HG03280 (cell line): ENCODE measurements around the gene C6.
"Not testable (repeated sequence)": the region's sequence is repeated elsewhere in the genome, so short reads cannot be mapped to it uniquely, and the experiment has no call there.

Source experiments
- ATAC-seq: cut with Tn5 transposase; IDR thresholded peaks from one replicate; pipeline ENCODE4 v1.9.1; 2021; ENCODE audit warnings: mild to moderate bottlenecking, moderate library complexity; ENCODE audit not compliant: unreplicated experiment

Gene C6

DNA sequence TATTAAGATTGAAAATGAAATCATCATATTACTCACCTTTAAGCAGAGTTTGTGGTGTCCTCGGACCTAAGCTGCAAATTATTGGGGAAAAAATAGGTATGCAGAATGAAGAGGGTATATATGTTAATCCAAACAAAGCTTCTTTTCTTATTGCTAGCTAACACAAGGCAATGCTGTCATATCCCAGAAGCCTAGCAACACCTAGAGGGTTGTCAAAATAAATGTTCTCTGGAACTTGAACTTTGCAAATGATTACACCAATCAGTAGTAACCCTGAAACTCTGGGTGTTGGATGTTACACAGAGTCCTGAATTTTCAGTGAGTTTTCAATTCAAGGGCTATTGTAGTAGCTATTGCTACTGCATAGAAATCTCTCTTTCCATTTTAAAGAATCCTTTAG is at the start of gene C6:
Gene C6, minus strand, starts transcription at position 193 of the 400 bp plus-strand sequence. CDS start 10,302 bp downstream, outside the sequence.
- ATAC-seq, result no peak

- ATAC-seq, result no peak
These were observed 43.1 kb upstream of the C6 start for GRCh38 chr5:41256400-41256799.

GRCh38 chr5:41253109-41253508 is 39.8 kb upstream of the C6 start:
- ATAC-seq, result no peak

DNA sequence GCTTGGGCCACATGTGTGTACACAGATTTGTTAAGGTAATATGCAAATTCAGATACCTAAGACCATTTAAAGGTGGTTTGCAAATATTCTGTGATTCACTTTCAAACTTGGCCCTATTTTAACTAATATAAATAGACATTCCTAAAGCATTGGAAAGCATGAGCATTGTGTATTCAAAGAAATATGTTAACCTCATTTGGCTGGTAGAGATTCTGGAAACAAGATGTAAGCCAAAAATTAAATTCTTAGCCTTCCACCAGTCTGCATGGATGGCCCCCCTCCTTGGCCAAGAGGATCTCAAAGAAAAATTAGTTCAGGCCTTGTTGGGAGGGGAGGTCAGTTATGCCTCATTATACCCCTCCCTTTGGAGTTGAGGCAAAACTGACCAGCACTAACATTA is 38.7 kb upstream of the C6 start:
- ATAC-seq, result no peak

- no peak for ATAC-seq
These were observed 37.1 kb upstream of the C6 start for GRCh38 chr5:41250351-41250987.

DNA sequence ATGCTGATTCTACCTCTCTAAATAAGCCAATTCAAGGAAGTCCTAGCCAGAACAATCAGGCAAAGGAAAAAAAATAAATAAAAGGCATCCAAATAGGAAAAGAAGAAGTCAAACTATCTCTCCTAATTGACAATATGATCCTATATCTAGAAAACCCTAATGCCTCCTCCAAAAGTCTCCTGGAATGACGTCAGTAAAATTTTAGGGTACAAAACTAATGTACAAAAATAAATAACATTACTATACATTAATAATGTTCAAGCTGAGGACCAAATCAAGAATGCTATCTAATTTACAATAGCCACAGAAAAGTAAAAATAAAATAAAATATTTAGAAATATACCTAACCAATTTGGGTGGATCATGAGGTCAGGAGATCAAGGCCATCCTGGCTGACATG is 33.8 kb upstream of the C6 start:
- no peak for ATAC-seq

DNA sequence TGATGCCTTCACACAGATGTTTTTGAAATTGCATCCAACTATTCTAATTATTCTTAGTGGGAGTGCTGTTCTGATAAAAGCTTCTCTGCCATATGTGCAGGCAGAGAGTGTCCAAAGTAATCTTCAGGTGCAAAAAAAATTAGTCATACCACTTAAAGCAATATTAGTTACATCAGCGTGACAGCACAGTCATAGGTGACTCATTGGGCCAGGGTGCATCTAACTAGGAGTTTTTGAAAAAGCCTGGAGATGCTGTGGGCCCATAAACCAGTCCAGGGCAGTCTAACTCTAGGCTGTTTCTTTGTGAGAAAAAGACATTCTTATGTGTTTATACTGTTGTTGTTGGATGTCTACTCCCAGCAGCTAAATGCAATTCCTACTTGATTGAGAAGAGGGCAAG is 33.0 kb upstream of the C6 start:
- ATAC-seq, result no peak

GRCh38 chr5:41243558-41243957 is 30.2 kb upstream of the C6 start:
- ATAC-seq, result no peak

GRCh38 chr5:41240985-41241384 is 27.7 kb upstream of the C6 start:
- no peak for ATAC-seq

DNA sequence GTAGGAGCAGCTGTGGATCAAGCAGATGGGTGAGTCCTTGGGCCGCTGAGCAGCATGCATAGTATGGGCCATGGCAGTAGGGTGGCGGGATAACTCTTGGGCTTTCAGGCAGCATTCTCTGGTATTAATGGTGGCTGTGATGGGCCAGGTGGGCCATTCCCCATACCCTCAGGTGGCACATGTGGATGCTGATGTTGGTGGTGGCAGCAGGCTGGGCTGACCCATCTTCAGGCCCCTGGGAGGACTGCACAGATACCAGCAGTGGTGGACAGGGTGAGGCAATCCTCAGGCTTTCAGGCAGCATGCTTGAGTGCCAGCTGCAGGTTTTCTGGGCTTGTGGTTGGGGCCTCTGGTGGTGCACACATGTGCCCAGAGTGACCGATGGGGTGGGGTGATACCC is 27.1 kb upstream of the C6 start:
- ATAC-seq, result no peak

DNA sequence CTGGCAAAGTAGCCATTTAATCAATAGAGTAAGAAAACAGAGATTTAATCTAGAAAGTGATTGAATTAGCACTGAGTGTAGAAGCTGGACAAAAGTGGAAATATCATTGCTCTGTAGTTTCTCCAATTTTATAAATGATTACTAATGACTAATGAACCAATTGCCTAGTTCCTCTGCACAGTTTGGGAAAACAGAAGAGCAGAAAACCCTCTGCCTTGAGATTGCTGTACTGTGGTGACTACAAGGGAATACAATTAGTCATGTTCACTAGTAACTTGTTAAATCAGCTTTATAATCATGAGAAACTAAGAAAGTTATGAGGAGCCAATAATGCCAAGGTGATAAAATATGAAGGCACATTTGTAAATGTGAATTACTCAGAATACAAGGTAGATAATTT is 21.1 kb upstream of the C6 start:
- no peak for ATAC-seq

DNA sequence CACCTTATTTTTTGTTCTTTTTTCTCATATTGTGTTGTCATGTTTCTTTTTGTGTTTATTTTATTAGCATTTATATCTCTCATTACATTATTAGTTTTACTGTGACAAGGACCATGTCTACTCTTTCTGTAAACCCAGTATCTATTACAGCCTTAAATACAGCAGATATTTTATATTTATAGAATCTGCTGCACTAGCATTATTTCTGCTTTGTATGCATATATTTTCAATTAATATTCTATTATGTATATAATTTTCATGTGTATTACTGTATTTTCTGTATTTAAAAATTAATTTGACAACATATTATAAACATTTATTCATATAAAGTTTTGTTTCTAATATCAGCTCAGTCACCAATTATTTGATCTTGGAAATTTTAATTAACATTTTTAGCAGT is 19.5 kb upstream of the C6 start:
- ATAC-seq, result no peak

DNA sequence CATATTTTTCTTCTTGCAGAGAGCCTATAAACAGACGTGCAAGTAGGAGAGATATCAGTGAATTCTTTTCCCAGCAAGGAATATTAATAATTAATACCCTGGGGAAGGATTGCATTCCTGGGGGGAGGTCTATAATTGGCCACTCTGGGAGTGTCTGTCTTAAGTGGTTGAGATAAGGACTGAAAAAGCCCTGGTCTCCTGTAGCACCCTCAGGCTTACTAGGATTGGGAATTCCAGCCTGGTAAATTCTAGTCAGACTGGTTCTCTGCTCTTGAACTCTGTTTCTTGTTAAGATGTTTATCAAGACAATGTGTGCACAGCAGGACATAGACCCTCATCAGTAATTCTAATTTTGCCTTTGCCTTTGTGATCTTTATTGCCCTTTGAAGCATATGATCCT is 16.9 kb upstream of the C6 start:
- not testable (repeated sequence) for ATAC-seq

GRCh38 chr5:41223962-41224361 is 10.6 kb upstream of the C6 start:
- ATAC-seq, result no peak

- ATAC-seq, result no peak
These were observed 6.4 kb upstream of the C6 start for GRCh38 chr5:41219658-41220269.

GRCh38 chr5:41218929-41219657 is 5.8 kb upstream of the C6 start:
- no peak for ATAC-seq

- no peak for ATAC-seq
These were observed 850 bp upstream of the C6 start for GRCh38 chr5:41214182-41214581.

GRCh38 chr5:41212935-41213334 is 397 bp downstream of the C6 start:
- no peak for ATAC-seq

DNA sequence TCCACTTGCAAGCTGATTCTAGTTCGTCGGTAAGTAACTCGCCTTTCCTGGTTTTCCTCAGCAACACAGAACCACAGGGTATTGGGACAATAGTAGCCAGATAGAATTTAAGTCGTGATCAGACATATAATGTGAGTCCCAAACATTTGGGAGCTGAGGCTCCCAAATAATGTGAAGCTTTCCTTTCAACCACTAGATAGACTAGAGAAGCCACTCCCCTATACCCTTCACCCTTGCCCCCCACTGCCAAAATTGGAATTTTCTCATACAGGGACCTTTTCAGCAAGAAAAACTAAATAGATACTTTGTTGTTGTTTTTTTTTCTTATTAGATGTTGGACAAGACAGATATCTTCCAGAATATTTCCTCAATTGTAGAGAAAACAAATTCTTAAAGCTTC is 1.9 kb downstream of the C6 start:
- no peak for ATAC-seq

DNA sequence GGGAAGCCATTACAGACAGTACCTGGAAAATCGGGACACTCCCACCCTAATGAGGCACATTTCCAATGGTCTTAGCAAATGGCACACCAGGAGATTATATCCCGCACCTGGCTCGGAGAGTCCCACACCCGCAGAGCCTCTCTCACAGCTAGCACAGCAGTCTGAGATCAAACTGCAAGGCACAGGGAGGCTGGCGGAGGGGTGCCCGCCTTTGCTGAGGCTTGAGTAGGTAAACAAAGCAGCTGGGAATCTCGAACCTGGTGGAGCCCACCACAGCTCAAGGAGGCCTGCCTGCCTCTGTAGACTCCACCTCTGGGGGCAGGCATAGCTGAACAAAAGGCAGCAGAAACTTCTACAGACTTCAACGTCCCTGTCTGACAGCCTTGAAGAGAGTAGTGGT is 7.9 kb downstream of the C6 start:
- not testable (repeated sequence) for ATAC-seq

- ATAC-seq, result no peak
These were observed 10.3 kb downstream of the C6 start for GRCh38 chr5:41203033-41203432.

DNA sequence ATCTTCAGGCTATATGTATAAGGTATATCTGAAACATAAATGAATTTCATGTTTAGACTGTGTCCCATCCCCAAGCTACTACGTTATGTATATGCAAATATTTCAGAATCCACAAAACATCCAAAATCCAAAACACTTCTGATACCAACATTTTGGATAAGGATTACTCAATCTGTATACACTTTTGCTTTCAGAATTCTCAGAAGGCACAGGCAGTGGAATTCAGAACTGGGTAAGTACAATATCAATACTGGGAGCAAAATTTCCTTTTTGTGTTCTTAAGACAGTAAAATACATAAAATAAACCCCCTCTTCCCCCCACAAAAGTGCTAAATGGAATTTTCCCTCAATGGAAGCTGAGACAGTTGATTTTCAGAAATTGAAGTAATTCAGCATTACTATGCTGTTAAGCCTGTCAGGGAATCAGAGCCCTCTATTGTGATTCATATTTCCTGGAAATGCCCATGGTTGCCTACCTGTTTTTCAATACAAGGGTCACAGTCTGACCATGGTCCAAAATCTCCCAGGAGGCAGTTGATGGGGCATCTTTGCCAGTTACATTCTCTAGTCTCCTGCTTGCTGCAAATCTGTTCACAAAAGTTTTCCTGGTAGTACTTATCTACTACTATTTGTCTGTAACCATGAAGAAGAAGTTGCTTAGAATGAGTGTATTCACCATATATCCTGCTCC is 12.1 kb downstream of the C6 start:
- no peak for ATAC-seq
